BLaER1 treated with 17β-estradiol and CSF1 and Interleukin-3, amounts not matched to agents 10 nM and 100 nM (cell line): ENCODE data around the gene OSBPL8.

ENCODE experiments used
- H3K27ac ChIP-seq, 11 experiments: shearing (Covaris generic); formaldehyde crosslinking; 2 replicates each; pipeline ENCODE4 v1.8.1; 2022
- H3K27me3 ChIP-seq, 11 experiments: shearing (Covaris generic); formaldehyde crosslinking; 2 replicates each; pipeline ENCODE4 v1.8.1; 2022
- H3K36me3 ChIP-seq, 11 experiments: shearing (Covaris generic); formaldehyde crosslinking; 2 replicates each; pipeline ENCODE4 v1.8.1; 2022
- H3K4me1 ChIP-seq, 10 experiments: shearing (Covaris generic); formaldehyde crosslinking; 2 replicates each; pipeline ENCODE4 v1.8.1; 2022
- H3K4me2 ChIP-seq, 11 experiments: shearing (Covaris generic); formaldehyde crosslinking; 2 replicates each; pipeline ENCODE4 v1.8.1; 2022
- H3K4me3 ChIP-seq, 10 experiments: shearing (Covaris generic); formaldehyde crosslinking; 2 replicates each; pipeline ENCODE4 v1.8.1; 2022
- H3K9ac ChIP-seq, 11 experiments: shearing (Covaris generic); formaldehyde crosslinking; 2 replicates each; pipeline ENCODE4 v1.8.1; 2022
- H3K9me3 ChIP-seq, 11 experiments: shearing (Covaris generic); formaldehyde crosslinking; replicated peaks in 1 of 11; 2 replicates each; pipeline ENCODE4 v1.8.1; 2022
- H4K20me1 ChIP-seq, 11 experiments: shearing (Covaris generic); formaldehyde crosslinking; 2 replicates each; pipeline ENCODE4 v1.8.1; 2022
- Cebpa-rat ChIP-seq, 11 experiments: shearing (Covaris generic); IDR thresholded peaks; 2 replicates each; pipeline ENCODE4 v1.8.1; 2022

The OSBPL8 gene

DNA sequence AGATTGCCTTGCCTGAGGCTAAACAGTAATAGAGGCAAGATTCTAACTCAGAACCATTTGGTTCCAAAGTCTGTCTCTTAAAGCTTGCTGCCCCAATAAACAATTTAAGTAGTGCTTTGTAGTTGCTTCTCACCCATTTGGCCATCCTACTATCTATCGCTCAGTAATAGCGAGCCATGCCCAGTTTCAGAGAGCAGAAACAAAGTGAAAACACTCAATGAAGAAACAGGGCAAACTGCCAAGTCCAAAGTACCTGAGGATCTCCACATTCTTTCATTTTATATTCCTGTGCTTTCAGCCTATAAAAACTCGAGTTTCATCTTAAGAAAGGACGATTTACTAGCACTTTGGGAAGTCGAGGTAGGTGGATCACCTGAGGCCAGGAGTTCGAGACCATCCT lies 108.0 kb downstream of the OSBPL8 start:
- Histone ChIP-seq H3K4me3 (no peak overlapping the region), H3K9ac (peak overlapping the region in 1 of 11 experiments; percentile 67; a peak in 1 of 22 replicates), H3K27me3 (no peaks in the 10 kb centered on the region), H3K36me3 (peaks cover 0 to 42% (median 8%) of the 10 kb centered on the region in 11 experiments; a peak in 9 of 22 replicates), H3K9me3 (peaks cover 0 to 3% (median 0%) of the 10 kb centered on the region in 11 experiments; a peak in 1 of 22 replicates), H4K20me1 (peaks cover 0 to 21% (median 0%) of the 10 kb centered on the region in 11 experiments; a peak in 3 of 22 replicates), H3K4me2 (peak overlapping the region in 4 of 11 experiments; percentile 53 to 83 (median 60); a peak in 6 of 22 replicates), H3K27ac (peak overlapping the region in 6 of 11 experiments; percentile 7 to 82 (median 62); a peak in 8 of 22 replicates), H3K4me1 (peaks cover 0 to 41% (median 7%) of the 10 kb centered on the region in 10 experiments; a peak in 15 of 20 replicates)
- TF ChIP-seq Cebpa-rat (IDR thresholded peaks at IDR 0.05): no peak

DNA sequence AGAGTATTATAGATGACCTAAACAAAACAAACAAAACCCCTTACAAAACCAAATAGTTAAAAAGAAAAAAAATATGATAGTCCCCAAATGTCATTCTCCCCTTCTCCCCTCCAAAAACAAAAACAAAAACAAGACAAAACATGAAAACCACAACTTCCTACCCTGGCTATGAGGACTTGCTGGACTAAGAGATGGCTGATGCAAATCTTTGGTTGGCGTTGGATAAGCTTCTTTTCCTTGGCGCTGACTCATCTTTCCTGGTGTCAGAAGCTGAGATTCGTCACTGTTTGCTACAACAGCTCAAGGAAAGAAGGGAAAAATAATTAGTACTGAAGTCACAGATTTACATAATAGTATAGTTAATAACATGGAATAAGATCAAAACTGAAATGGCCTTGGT lies 108.9 kb downstream of the OSBPL8 start:
- peaks cover 0 to 18% (median 0%) of the 10 kb centered on the region in 11 experiments; a peak in 2 of 22 replicates for H4K20me1 ChIP-seq
- TF ChIP-seq Cebpa-rat (IDR thresholded peaks at IDR 0.05): no peak
- H3K9ac ChIP-seq: peak overlapping the region in 3 of 11 experiments; percentile 3 to 67 (median 18); a peak in 2 of 22 replicates
- H3K4me2 ChIP-seq: peak overlapping the region in 7 of 11 experiments; percentile 28 to 83 (median 53); a peak in 11 of 22 replicates
- H3K9me3 ChIP-seq: peaks cover 0 to 3% (median 0%) of the 10 kb centered on the region in 11 experiments; a peak in 1 of 22 replicates
- peaks cover 0 to 42% (median 8%) of the 10 kb centered on the region in 11 experiments; a peak in 9 of 22 replicates for H3K36me3 ChIP-seq
- peak overlapping the region in 6 of 11 experiments; percentile 7 to 82 (median 62); a peak in 7 of 22 replicates for H3K27ac ChIP-seq
- H3K4me1 ChIP-seq: peaks cover 0 to 41% (median 7%) of the 10 kb centered on the region in 10 experiments; a peak in 15 of 20 replicates
- H3K4me3 ChIP-seq: no peak overlapping the region
- H3K27me3 ChIP-seq: no peaks in the 10 kb centered on the region

DNA sequence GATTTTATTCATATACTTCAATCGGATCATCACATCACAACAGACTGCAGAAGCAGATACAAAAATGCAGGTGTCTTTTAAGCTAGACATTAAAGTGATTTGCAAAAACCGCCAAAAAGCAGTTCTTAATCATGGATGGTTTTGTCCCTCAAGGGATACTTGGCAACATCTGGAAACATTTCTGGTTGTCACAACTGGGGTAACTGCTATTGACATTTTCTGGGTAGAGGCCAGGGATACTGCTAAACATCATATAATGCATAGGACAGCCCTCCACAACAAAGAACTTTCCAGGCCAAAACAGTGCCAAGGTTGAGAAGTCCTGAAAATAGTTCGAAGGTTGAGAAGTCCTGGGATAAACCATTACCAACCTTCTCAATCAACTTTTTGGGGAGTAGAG lies 109.6 kb downstream of the OSBPL8 start:
- Histone ChIP-seq H3K9ac (peak overlapping the region in 2 of 11 experiments; percentile 3 to 67; a peak in 2 of 22 replicates), H3K4me2 (peak overlapping the region in 4 of 11 experiments; percentile 52 to 83 (median 58); a peak in 8 of 22 replicates), H4K20me1 (peaks cover 0 to 18% (median 0%) of the 10 kb centered on the region in 11 experiments; a peak in 2 of 22 replicates), H3K27me3 (no peaks in the 10 kb centered on the region), H3K4me3 (no peak overlapping the region), H3K27ac (peak overlapping the region in 6 of 11 experiments; percentile 0 to 82 (median 62); a peak in 8 of 22 replicates), H3K9me3 (peaks cover 0 to 3% (median 0%) of the 10 kb centered on the region in 11 experiments; a peak in 1 of 22 replicates), H3K4me1 (peaks cover 0 to 41% (median 7%) of the 10 kb centered on the region in 10 experiments; a peak in 15 of 20 replicates), H3K36me3 (peaks cover 0 to 42% (median 8%) of the 10 kb centered on the region in 11 experiments; a peak in 9 of 22 replicates)
- TF ChIP-seq Cebpa-rat (IDR thresholded peaks at IDR 0.05): no peak

DNA sequence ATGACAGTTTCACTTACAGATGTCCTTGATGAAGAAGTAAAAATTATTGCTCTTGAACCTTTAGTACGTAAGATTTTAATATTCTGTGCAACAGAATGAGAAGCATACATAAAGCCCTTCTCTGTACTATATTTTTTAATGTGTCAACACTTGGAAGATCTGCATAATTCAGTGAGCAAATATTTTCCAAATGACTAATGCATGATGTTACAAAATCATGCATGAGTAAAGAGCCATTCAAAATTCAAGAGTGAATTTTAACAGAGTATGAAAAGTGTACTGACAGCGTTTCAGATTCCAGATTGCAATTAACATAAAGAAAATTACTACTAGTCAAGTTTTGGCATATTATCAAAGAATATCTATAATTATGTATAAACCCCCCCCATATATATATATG lies 110.0 kb downstream of the OSBPL8 start:
- H3K9me3 ChIP-seq: peaks cover 0 to 3% (median 0%) of the 10 kb centered on the region in 11 experiments; a peak in 1 of 22 replicates
- peak overlapping the region in 4 of 11 experiments; percentile 41 to 82 (median 64); a peak in 6 of 22 replicates for H3K27ac ChIP-seq
- H3K4me3 ChIP-seq: no peak overlapping the region
- H4K20me1 ChIP-seq: peaks cover 0 to 21% (median 0%) of the 10 kb centered on the region in 11 experiments; a peak in 3 of 22 replicates
- H3K27me3 ChIP-seq: no peaks in the 10 kb centered on the region
- peaks cover 0 to 39% (median 8%) of the 10 kb centered on the region in 11 experiments; a peak in 9 of 22 replicates for H3K36me3 ChIP-seq
- H3K9ac ChIP-seq: peak overlapping the region in 1 of 11 experiments; percentile 38; a peak in 1 of 22 replicates
- peak overlapping the region in 3 of 11 experiments; percentile 52 to 83 (median 53); a peak in 6 of 22 replicates for H3K4me2 ChIP-seq
- H3K4me1 ChIP-seq: peaks cover 0 to 41% (median 7%) of the 10 kb centered on the region in 10 experiments; a peak in 15 of 20 replicates
- no peak for TF ChIP-seq Cebpa-rat (IDR thresholded peaks at IDR 0.05)

DNA sequence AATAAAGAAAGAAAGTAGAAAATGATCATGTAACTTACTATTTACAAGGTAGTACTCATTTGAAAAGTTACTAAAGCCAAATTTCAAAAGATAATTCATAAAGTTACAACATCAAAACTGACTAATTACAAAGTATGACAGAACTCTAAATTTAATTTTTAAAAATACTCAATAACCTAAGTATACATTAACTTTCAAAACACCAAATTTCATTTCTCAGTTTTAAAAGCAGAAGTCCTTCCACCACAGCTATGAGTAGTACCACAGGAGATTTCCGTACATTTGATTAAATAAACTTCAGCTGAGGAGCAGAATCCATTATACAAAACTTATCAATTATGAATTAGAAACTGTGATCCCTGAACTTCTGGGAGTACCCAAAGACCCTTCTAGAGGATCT lies 110.6 kb downstream of the OSBPL8 start:
- no peaks in the 10 kb centered on the region for H3K9me3 ChIP-seq
- H3K4me1 ChIP-seq: peaks cover 0 to 41% (median 7%) of the 10 kb centered on the region in 10 experiments; a peak in 15 of 20 replicates
- H3K27ac ChIP-seq: peak overlapping the region in 4 of 11 experiments; percentile 41 to 82 (median 57); a peak in 6 of 22 replicates
- no peak for TF ChIP-seq Cebpa-rat (IDR thresholded peaks at IDR 0.05)
- no peak overlapping the region for H3K4me3 ChIP-seq
- H4K20me1 ChIP-seq: peaks cover 0 to 27% (median 0%) of the 10 kb centered on the region in 11 experiments; a peak in 3 of 22 replicates
- peak overlapping the region in 1 of 11 experiments; percentile 38; a peak in 1 of 22 replicates for H3K9ac ChIP-seq
- H3K4me2 ChIP-seq: peak overlapping the region in 3 of 11 experiments; percentile 52 to 83 (median 53); a peak in 6 of 22 replicates
- H3K27me3 ChIP-seq: no peaks in the 10 kb centered on the region
- peaks cover 0 to 34% (median 6%) of the 10 kb centered on the region in 11 experiments; a peak in 9 of 22 replicates for H3K36me3 ChIP-seq

DNA sequence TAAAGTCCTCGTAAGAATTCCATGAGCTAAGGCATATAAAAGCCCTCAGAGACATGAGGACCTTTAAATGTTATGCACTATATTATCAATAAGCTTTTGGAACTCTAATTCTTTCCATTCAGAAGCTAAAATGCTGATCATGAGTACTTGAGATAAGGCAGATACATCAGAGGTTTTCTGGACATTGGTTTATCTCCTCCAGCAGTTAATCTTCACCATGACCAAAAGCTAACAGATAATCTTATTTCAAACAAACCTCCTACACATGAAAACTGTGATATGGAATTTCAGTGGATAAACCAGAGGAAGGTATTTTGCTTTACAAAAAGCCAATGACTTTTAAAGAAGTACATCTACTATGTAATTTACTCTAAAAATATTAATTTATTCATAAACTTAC lies 113.5 kb downstream of the OSBPL8 start:
- H3K4me3 ChIP-seq: no peak overlapping the region
- no peaks in the 10 kb centered on the region for H3K9me3 ChIP-seq
- H4K20me1 ChIP-seq: peaks cover 0 to 56% (median 0%) of the 10 kb centered on the region in 11 experiments; a peak in 4 of 22 replicates
- peaks cover under 1 to 30% (median 8%) of the 10 kb centered on the region in 10 experiments; a peak in 18 of 20 replicates for H3K4me1 ChIP-seq
- H3K4me2 ChIP-seq: no peak overlapping the region
- no peak overlapping the region for H3K27ac ChIP-seq
- TF ChIP-seq Cebpa-rat (IDR thresholded peaks at IDR 0.05): no peak
- H3K27me3 ChIP-seq: no peaks in the 10 kb centered on the region
- no peak overlapping the region for H3K9ac ChIP-seq
- H3K36me3 ChIP-seq: peaks cover 0 to 24% (median 6%) of the 10 kb centered on the region in 11 experiments; a peak in 9 of 22 replicates

DNA sequence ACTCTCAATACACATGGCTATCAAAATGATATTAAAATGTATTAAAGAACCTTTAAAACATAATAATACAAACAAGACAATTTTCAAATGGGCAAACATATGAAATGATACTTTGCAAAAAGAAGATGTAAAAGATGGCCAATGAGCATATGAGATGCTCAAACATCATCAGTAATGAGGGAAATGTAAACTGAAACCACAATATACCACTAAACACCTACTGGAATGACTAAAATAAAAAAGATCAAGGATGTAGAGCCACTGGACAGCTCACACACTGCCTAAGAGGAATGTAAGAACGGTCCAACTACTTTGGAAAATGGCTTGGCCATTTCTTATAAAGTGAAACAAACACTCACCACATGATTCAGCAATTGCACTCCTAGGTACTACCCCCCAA lies 114.1 kb downstream of the OSBPL8 start:
- H3K4me3 ChIP-seq: no peak overlapping the region

DNA sequence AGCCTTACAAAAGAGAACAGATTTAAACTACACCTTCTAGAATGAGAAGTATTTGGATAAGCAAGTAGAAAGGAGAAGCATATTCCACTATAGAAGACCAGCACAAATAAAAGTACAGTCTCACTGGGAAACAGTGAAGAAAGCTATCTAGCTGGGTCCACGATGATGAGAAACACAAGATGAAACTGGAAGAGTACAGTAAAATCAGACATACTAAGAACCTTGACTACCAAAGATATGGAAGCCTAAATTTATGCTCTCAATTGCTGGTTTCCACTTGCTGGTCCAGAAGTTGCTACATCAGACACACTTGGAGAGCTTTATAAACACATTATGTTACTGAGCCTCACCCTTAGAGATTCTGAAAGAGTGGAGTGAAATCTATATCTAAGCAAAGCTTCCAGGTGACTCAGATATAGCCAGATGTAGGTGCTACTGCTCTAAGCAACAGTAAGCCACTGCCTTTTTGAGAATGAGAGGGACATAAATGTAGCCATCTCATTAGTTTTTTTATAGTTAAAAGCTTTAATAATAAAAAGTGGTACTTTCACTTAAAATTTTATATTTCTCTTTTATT lies 115.1 kb downstream of the OSBPL8 start:
- Histone ChIP-seq H3K27ac (no peak overlapping the region), H3K36me3 (peaks cover 0 to 24% (median under 1%) of the 10 kb centered on the region in 11 experiments; a peak in 8 of 22 replicates), H3K4me1 (peaks cover 0 to 14% (median 5%) of the 10 kb centered on the region in 10 experiments; a peak in 12 of 20 replicates), H3K9ac (no peak overlapping the region), H3K9me3 (no peaks in the 10 kb centered on the region), H3K27me3 (no peaks in the 10 kb centered on the region), H3K4me3 (no peak overlapping the region), H3K4me2 (no peak overlapping the region), H4K20me1 (peaks cover 0 to 71% (median 0%) of the 10 kb centered on the region in 11 experiments; a peak in 5 of 22 replicates)
- TF ChIP-seq Cebpa-rat (IDR thresholded peaks at IDR 0.05): no peak

More for the DNA sequence above, 114.1 kb downstream of the OSBPL8 start:
- H3K4me1 ChIP-seq: peaks cover 0 to 24% (median 6%) of the 10 kb centered on the region in 10 experiments; a peak in 16 of 20 replicates
- H4K20me1 ChIP-seq: peaks cover 0 to 62% (median 0%) of the 10 kb centered on the region in 11 experiments; a peak in 5 of 22 replicates
- no peak overlapping the region for H3K4me2 ChIP-seq
- no peak overlapping the region for H3K27ac ChIP-seq
- H3K9me3 ChIP-seq: no peaks in the 10 kb centered on the region
- H3K27me3 ChIP-seq: no peaks in the 10 kb centered on the region
- H3K9ac ChIP-seq: no peak overlapping the region
- no peak for TF ChIP-seq Cebpa-rat (IDR thresholded peaks at IDR 0.05)
- peaks cover 0 to 27% (median 6%) of the 10 kb centered on the region in 11 experiments; a peak in 9 of 22 replicates for H3K36me3 ChIP-seq
